WERI-Rb-1 (cell line): ENCODE data around the gene TPRA1.
"Not testable (repeated sequence)": the region's sequence is repeated elsewhere in the genome, so short reads cannot be mapped to it uniquely, and the experiment has no call there.

Experiments
- DNase-seq: peaks from one replicate; pipeline ENCODE4 v3.0.0-alpha.2; 2020
- H3K27ac ChIP-seq: fragments of 250-450 bp; sonication (Bioruptor Pico); 2 replicates; pipeline ENCODE4 v1.5.1; 2020; ENCODE audit warnings: mild to moderate bottlenecking, moderate library complexity
- H3K27me3 ChIP-seq: fragments of 250-450 bp; sonication (Bioruptor Pico); 2 replicates; pipeline ENCODE4 v1.5.1; 2021; ENCODE audit warnings: mild to moderate bottlenecking, low read depth, moderate library complexity; ENCODE audit not compliant: insufficient read depth, severe bottlenecking
- H3K36me3 ChIP-seq: fragments of 250-450 bp; sonication (Bioruptor Pico); 2 replicates; pipeline ENCODE4 v1.5.1; 2020; ENCODE audit warnings: mild to moderate bottlenecking, moderate library complexity
- H3K4me3 ChIP-seq: 2 replicates; pipeline ENCODE4 v1.5.1; 2011; ENCODE audit warnings: low read depth, mild to moderate bottlenecking, control low read depth, low read length
- H3K9me3 ChIP-seq: fragments of 250-450 bp; sonication (Bioruptor Pico); 2 replicates; pipeline ENCODE4 v1.5.1; 2021; ENCODE audit warnings: mild to moderate bottlenecking, moderate library complexity; ENCODE audit not compliant: severe bottlenecking
- TF ChIP-seq, protein P1 (sequence below): IDR thresholded peaks from 2 replicates; pipeline ENCODE4 v1.5.1; 2011; ENCODE audit warnings: low read depth, mild to moderate bottlenecking, control low read depth, inconsistent platforms, low read length

The TPRA1 gene

DNA sequence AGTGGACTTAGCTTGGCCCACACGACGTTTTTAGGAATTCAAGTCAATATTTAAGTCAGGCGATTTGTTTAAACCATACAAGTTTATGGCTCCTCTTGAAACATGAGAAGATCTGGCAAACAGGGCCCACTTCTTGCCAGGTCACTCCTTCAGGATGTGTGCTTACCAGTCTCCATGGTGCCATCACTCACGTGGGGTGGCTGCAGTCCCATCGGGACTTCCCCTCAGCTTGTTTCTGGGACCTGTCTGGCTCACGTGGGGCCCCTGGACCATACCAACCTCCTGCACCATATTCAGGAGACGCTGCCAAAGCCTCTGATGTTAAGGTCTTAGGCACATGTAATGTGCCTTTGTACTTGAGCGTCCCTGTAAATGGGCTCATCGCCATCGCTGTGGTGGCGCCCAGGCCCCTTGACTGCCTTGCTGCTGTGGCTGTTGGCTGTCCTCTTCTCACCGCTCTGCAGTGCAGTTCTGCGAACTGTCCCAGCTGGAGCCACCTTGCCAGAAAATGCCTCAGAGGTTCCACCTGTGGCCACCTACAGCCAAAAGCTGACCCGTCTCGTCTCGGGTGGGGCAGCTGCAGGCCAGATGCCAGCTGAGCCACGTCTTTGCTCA is 16.6 kb upstream of the TPRA1 start:
- Histone ChIP-seq H3K27me3 (no peaks in the 10 kb centered on the region), H3K36me3 (peaks cover 92% of the 10 kb centered on the region), H3K4me3 (no peak overlapping the region), H3K27ac (no peak overlapping the region), H3K9me3 (no peaks in the 10 kb centered on the region)
- no peak for DNase-seq
- TF ChIP-seq, protein P1, sequence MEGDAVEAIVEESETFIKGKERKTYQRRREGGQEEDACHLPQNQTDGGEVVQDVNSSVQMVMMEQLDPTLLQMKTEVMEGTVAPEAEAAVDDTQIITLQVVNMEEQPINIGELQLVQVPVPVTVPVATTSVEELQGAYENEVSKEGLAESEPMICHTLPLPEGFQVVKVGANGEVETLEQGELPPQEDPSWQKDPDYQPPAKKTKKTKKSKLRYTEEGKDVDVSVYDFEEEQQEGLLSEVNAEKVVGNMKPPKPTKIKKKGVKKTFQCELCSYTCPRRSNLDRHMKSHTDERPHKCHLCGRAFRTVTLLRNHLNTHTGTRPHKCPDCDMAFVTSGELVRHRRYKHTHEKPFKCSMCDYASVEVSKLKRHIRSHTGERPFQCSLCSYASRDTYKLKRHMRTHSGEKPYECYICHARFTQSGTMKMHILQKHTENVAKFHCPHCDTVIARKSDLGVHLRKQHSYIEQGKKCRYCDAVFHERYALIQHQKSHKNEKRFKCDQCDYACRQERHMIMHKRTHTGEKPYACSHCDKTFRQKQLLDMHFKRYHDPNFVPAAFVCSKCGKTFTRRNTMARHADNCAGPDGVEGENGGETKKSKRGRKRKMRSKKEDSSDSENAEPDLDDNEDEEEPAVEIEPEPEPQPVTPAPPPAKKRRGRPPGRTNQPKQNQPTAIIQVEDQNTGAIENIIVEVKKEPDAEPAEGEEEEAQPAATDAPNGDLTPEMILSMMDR: no peak

DNA sequence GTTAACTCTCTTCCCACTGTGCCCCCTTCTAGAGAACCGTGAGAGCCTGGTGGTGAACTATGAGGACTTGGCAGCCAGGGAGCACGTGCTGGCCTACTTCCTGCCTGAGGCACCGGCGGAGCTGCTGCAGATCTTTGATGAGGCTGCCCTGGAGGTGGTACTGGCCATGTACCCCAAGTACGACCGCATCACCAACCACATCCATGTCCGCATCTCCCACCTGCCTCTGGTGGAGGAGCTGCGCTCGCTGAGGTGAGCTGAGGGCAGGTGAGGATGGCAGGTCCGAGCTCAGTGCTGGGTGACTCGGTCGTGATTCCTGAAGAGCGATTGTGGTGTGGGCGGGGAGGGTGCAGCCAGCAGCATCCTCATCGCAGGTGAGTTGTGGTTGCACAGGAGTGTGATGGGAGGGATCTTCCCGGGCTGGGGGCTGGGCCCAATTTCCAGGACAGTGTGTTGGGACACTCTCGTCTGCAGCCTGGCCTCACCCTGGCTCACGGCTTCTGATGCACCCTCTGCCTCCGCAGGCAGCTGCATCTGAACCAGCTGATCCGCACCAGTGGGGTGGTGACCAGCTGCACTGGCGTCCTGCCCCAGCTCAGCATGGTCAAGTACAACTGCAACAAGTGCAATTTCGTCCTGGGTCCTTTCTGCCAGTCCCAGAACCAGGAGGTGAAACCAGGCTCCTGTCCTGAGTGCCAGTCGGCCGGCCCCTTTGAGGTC is 15.7 kb upstream of the TPRA1 start:
- TF ChIP-seq, protein P1: no peak
- Histone ChIP-seq H3K36me3 (peaks cover 96% of the 10 kb centered on the region), H3K27me3 (no peaks in the 10 kb centered on the region), H3K4me3 (no peak overlapping the region), H3K9me3 (no peaks in the 10 kb centered on the region), H3K27ac (no peak overlapping the region)
- DNase-seq: no peak

DNA sequence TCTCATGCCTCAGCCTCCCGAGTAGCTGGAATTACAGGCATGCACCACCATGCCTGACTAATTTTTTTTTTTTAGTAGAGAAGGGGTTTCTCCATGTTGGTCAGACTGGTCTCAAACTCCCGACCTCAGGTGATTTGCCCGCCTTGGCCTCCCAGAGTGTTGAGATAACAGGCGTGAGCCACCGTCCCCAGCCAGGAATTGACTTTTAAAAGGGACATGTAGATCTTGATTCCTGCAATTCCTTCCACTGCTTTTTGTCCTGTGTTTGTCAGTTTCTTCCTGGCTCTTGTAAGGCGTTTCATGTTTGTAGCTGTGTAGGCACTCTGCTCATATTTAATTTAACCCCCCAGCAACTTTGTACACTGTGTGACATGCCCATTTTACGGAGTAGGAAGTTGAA is 15.0 kb upstream of the TPRA1 start:
- H3K27me3 ChIP-seq, DNase-seq, H3K27ac ChIP-seq, H3K4me3 ChIP-seq, H3K9me3 ChIP-seq: not testable (repeated sequence)
- peaks cover 96% of the 10 kb centered on the region for H3K36me3 ChIP-seq

DNA sequence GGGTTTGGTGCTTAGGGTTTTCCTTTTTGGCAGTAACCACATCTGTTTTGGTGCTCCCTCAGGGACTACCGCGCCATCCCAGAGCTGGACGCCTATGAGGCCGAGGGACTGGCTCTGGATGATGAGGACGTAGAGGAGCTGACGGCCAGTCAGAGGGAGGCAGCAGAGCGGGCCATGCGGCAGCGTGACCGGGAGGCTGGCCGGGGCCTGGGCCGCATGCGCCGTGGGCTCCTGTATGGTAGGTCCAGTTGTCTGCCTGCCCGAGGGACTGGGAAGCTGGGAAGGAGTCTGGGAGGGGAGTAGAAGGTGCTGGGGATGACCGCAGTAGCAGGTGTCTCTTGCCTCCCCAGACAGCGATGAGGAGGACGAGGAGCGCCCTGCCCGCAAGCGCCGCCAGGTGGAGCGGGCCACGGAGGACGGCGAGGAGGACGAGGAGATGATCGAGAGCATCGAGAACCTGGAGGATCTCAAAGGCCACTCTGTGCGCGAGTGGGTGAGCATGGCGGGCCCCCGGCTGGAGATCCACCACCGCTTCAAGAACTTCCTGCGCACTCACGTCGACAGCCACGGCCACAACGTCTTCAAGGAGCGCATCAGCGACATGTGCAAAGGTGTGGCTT is 14.1 kb upstream of the TPRA1 start:
- Histone ChIP-seq H3K36me3 (peaks cover 96% of the 10 kb centered on the region), H3K27me3 (no peaks in the 10 kb centered on the region), H3K9me3 (no peaks in the 10 kb centered on the region), H3K27ac (no peak overlapping the region), H3K4me3 (no peak overlapping the region)
- TF ChIP-seq, protein P1: no peak
- no peak for DNase-seq

DNA sequence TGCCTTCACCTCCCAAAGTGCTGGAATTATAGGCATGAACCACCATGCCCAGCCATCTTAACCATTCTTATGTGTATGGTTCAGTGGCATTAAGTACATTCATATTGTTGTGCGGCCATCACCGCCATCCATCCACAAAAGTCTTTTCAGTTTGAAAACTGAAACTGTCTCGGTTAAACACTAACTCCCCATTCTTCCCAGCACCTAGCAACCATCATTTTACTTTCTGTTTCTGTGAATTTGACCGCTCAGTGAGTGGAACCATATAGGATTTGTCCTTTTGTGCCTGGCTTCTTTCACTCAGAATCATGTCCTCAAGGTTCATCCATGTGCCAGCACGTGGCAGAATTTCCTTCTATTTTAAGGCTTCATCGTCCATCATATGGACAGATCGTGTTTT is 13.5 kb upstream of the TPRA1 start:
- Histone ChIP-seq H3K9me3 (no peaks in the 10 kb centered on the region), H3K27me3 (no peaks in the 10 kb centered on the region), H3K27ac (no peak overlapping the region), H3K36me3 (peaks cover 97% of the 10 kb centered on the region), H3K4me3 (no peak overlapping the region)
- no peak for DNase-seq
- TF ChIP-seq, protein P1: no peak

DNA sequence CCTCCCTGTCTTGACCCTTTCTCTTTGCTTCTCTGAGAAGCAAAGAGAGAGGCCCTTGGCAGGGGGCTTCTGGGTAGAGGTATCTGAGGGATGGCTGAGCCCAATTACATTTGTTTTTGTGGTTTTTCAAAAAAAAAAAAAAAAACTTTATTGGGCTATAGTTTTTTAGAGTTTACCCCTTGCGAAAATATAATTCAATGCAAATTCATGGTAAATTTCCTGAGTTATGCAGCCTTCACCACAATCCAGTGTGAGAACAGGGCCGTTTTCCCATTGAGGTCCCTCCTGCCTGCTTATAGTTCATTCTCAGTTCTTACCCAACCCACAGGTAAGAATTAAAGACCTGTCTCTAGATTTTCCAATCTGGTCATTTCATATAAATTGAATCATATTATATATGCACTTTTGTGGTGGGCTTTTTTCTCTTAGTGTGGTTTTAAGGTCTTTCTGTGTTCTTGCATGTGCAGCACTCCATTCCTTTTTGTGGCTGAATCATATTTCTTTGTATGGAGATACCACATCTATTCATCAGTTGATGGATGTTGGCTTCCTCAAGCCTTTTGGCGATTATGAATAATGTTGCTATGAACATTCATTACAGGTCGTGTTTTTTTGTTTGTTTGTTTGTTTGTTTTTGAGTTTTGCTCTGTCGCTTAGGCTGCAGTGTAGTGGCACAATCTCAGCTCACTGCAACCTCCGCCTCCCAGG is 10.4 kb upstream of the TPRA1 start:
- Histone ChIP-seq H3K4me3 (no peak overlapping the region), H3K9me3 (no peaks in the 10 kb centered on the region), H3K36me3 (peaks cover 69% of the 10 kb centered on the region), H3K27me3 (no peaks in the 10 kb centered on the region), H3K27ac (no peak overlapping the region)
- TF ChIP-seq, protein P1: no peak
- DNase-seq: no peak
